GM21515 (cell line): Measurements from ENCODE around the gene OBSL1.

Experiments
- ATAC-seq: cut with Tn5 transposase; IDR thresholded peaks from one replicate; pipeline ENCODE4 v1.9.1; 2021; ENCODE audit not compliant: unreplicated experiment

The OBSL1 gene

DNA sequence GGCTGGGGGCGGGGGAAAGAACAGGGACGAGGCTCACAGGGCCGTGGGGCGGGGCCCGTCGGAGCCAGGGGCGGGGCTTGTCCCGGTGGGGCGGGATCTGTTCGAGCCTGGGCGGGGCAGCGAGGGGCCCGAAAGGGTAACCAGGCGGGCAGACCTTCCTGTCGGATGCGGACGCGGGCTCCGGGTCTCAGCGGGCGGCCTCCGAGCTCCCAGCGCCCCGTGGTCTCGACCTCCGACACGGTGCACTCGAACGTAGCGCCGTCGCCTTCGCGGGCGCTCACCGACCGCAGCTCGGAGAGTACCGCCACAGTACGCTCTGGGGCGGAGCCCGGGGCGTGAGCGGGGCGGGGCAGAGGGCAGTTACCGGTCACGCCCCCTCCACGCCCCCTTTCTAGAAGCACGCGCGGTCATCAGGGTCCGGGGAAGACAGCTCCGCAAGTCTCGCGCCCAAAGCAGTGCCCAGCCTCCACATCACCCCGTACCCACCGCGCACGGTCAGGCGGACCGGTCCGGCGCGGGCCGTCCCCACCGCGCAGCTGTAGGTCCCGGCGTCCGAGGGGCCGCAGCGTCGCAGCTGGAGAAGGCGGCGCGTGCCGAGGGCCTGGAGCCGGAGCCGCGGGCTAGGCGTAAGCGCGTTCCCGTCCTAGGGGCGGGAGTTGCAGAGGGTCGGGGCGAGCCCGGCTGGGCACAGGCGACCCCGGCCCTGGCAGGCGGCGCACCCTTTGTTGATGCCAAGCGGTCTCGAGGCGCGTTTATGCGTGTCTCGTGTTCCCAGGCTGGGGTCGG lies 18.8 kb downstream of the OBSL1 start:
- ATAC-seq, result peak; percentile 95

DNA sequence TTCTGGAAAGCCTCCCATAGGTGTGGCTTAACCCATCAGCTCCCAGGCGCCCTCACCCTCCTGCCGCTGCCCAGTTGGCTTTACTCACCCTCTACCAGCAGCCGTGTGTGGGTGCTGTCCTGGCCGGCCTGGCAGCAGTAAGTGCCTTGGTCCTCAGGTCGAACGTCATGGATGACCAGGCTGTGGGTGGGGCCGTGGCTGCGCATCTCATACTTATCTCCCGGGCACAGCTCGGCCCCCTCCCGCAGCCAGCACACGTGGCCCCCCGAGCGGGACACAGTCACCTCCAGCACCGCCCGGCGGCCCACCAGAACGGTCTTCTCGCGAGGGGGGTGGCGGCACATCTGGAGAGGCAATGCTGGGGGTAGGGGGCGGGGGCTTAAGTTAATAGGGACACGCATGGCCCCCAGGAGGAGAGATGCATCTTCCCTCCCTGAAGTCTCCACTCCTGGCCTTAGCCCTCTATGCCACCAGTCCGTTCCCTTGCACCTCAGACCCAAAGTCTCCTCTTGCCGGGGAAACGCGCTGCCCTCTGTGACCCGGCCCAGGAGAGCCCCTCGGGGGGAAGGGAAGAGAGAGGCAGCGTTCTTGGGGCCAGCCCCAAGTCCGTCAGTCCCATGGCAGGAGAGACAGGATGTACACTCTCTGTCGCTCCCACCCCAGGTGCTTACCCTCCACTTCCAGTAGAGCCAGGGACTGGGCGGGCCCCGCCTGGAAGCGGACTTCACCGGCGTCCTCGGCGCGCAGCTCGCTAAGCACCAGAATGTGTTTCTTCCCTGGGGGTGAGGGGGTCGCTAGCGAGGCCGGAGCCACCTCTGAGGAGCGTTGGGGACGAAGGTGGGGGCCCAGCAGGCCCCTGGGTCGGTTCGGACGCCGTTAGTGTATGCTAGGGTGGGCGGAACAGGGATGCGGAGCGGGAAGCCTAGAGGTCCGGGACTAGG lies 19.6 kb downstream of the OBSL1 start:
- ATAC-seq, result peak; percentile 18

DNA sequence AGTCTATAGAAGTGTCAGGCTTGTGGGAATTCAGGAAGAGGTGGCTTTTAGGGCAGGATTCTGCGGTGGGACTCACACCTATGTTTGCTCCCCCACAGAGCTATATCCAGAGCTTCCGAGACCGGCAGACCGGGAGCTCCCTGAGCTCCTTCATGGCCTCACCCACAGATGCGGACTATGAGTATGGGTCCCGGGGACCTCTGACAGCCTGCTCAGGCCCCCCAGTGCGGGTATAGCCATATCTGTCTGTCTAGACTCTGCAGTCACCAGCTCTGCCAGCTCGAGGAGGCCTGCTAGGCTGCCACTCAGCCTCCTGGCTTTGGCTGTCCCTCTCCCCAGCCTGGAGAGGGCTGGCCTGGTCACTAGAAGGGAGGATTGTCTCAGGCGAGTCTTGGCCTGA lies 21.7 kb downstream of the OBSL1 start:
- ATAC-seq, result no peak

GRCh38 chr2:219548990-219549389 lies 22.3 kb downstream of the OBSL1 start:
- ATAC-seq, result no peak

- ATAC-seq, result no peak
These were observed 23.7 kb downstream of the OBSL1 start for GRCh38 chr2:219547621-219548020.

GRCh38 chr2:219545943-219546352 lies 25.4 kb downstream of the OBSL1 start:
- no peak for ATAC-seq

DNA sequence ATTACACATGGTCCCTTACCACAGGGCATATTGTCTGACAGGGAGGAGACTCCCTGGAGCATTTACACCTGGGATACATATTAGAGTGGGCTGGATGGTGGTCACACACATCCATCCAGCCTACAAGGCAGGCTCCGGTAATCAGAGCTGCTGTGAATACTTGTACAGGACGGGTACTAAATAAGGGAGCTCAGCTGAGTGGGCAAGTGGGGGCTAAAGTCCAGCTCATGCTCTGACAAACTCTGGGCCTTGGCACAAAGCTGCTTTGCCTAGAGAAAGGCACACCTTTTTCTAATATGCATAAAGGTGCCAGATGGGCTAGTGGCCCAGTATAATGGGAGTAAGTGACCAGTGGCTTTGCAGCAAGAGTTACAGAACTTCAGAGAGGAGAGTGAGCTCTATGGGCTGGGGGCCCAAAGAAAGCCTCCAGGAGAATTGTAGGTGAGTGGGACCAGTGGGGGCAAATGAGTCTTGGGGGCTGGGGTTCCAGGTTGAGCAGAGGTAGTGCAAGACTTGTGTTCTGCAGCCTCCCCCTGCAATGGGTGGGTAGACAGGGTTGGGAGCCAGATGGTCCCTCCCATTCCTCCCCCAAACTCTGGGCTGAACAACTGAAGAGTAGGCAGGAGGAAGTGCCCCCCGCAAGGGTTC lies 25.9 kb downstream of the OBSL1 start:
- no peak for ATAC-seq

DNA sequence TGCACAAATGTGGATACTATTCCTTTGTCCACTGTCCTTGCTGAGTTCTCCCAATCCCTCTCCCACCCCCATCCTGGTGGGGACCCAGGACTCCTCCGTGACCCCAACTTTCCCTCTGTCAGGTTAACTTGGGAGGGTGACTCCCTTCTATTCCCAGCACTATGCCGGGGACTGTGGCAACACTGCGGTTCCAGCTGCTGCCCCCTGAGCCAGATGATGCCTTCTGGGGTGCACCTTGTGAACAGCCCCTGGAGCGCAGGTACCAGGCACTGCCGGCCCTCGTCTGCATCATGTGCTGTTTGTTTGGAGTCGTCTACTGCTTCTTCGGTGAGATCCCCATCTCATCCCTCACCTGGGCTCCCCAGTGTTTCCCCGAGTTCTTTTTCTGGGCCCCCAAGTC lies 26.8 kb downstream of the OBSL1 start:
- ATAC-seq, result no peak

GRCh38 chr2:219543596-219544358 lies 27.6 kb downstream of the OBSL1 start, which contains the start of the genes CHPF and TMEM198:
CHPF (minus strand) TSS chr2:219543809; CDS start chr2:219543538, 271 bp downstream.
TMEM198 (plus strand) TSS chr2:219544028; CDS start chr2:219544728, 700 bp downstream.
- peak; percentile 81 for ATAC-seq

DNA sequence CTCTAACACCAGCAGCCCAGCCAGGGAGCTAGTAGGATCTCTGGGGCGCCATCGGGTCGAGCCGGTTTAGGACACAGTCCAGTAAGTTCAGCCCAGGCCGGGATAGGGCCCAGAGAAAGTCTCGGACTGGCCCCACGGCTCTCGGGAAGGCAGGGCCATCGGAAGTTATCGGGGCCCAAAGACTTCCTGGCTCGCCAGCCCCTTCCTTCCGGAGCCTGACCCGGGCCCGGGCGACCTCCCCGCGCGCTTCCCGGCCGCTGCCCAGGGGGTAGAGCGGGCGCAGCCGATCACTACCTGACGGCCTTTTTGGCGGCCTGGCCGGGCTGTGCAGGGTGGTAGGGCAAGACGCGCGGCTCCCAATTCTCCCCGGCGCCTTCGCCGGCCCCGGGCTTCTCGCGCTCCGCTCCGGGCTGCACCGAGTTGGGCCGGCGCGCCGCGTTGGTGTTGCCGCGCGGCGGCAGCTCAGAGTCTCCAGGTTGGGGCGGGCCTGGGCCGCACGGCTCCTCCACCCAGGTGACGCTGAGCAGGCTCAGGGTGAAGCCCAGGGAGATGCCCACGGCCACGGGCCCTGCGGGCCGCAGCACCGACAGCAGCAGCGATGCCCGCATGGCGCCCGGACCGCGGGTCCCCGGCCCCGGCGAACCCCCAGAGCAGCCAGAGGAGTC lies 28.3 kb downstream of the OBSL1 start:
- peak; percentile 36 for ATAC-seq

DNA sequence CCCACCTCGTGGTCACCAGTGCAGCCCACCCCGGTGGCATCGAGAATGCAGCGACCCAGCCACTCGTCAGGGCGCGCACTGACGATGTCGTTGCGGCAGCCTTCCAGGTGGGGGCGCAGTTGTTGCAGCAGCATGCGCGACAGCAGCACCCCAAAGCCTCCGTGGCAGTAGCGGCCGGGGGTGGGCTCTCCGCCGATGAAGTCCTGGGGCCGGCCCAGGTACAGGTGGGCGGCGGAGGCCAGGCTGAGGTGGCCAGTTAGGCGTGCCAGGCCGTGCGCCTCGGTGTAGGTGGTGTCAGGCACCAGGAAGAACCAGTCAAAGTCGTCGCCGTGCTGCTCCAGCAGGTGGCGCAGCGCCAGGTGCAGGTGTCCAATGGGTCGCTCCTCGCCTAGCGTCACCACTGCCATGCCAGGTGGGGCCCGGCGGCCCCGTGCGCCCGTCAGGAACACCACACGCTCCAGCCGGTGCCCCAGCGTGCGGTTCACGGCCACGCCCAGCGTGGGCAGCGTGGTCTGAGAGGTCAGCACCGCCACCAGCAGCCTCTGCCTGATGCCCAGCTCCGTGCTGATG lies 29.6 kb downstream of the OBSL1 start:
- ATAC-seq, result peak; percentile 45

- ATAC-seq, result no peak
These were observed 30.4 kb downstream of the OBSL1 start for GRCh38 chr2:219540784-219541504.

GRCh38 chr2:219539926-219540678 lies 31.2 kb downstream of the OBSL1 start:
- ATAC-seq, result no peak

- no peak for ATAC-seq
These were observed 32.2 kb downstream of the OBSL1 start for GRCh38 chr2:219538956-219539788.

- ATAC-seq, result no peak
These were observed 32.8 kb downstream of the OBSL1 start for GRCh38 chr2:219538504-219538951.

- ATAC-seq, result no peak
These were observed 33.5 kb downstream of the OBSL1 start for GRCh38 chr2:219537657-219538488.
